CD14-positive monocyte (primary cell): ENCODE measurements around the gene FAM151B. TPM values are rescaled to one million over a fixed set of nuclear protein-coding genes. Genes with fewer than 3 reads are reported as not detected.

Experiments
- DNase-seq, 3 donors: peaks; one replicate each; pipeline ENCODE4 v3.0.0-alpha.2; 2011 to 2022
- H2AFZ ChIP-seq: 2 replicates; pipeline ENCODE4 v1.6.0; 2012; ENCODE audit warnings: mild to moderate bottlenecking, low read depth, low read length, inconsistent platforms; ENCODE audit not compliant: insufficient read depth, poor library complexity, severe bottlenecking
- H3K27ac ChIP-seq, 2 donors: 1 replicate in 1 of 2; 2 replicates in 1 of 2; pipeline ENCODE4 v1.5.1; 2012 to 2013; ENCODE audit warnings: low read length in 2 of 2, control low read depth in 1 of 2, inconsistent platforms in 1 of 2, low read depth in 1 of 2, mild to moderate bottlenecking in 1 of 2
- H3K27me3 ChIP-seq, 2 donors: one replicate each; pipeline versions ENCODE4 v1.6.0 to v1.6.1; 2011 to 2013; ENCODE audit warnings: low read length in 2 of 2; ENCODE audit not compliant: control insufficient read depth in 2 of 2, insufficient read depth in 2 of 2
- H3K36me3 ChIP-seq, 2 donors: replicated peaks in 1 of 2; 1 replicate in 1 of 2; 2 replicates in 1 of 2; pipeline versions ENCODE4 v1.5.1 to v1.6.1; 2012 to 2013; ENCODE audit warnings: low read length in 2 of 2, control low read depth in 1 of 2, inconsistent platforms in 1 of 2, mild to moderate bottlenecking in 1 of 2; ENCODE audit not compliant: insufficient read depth in 2 of 2, control insufficient read depth in 1 of 2
- H3K4me1 ChIP-seq, 2 donors: 1 replicate in 1 of 2; 2 replicates in 1 of 2; pipeline versions ENCODE4 v1.5.1 to v1.6.1; 2012 to 2013; ENCODE audit warnings: low read length in 2 of 2, control low read depth in 1 of 2, inconsistent platforms in 1 of 2, mild to moderate bottlenecking in 1 of 2, moderate library complexity in 1 of 2; ENCODE audit not compliant: insufficient read depth in 2 of 2, control insufficient read depth in 1 of 2
- H3K4me2 ChIP-seq: replicated peaks from 2 replicates; pipeline ENCODE3; 2012; ENCODE audit warnings: low read length, moderate library complexity, mild to moderate bottlenecking; ENCODE audit not compliant: poor library complexity, severe bottlenecking; ENCODE audit errors: extremely low read depth
- H3K4me3 ChIP-seq, 3 experiments: fragments of 200-600 bp in 1 of 3; sonication (generic) in 1 of 3; replicated peaks in 1 of 3; 1 replicate in 2 of 3; 2 replicates in 1 of 3; pipeline ENCODE4 v1.5.1; 2011 to 2013; ENCODE audit warnings: low read length in 3 of 3, mild to moderate bottlenecking in 3 of 3, control low read depth in 2 of 3, low read depth in 2 of 3, inconsistent platforms in 1 of 3, moderate library complexity in 1 of 3
- H3K79me2 ChIP-seq: 2 replicates; pipeline ENCODE4 v1.6.0; 2012; ENCODE audit warnings: mild to moderate bottlenecking, control low read depth, inconsistent platforms, low read length, moderate library complexity; ENCODE audit not compliant: insufficient read depth
- H3K9ac ChIP-seq: 2 replicates; pipeline ENCODE4 v1.6.0; 2017; ENCODE audit warnings: low read length, mild to moderate bottlenecking; ENCODE audit not compliant: insufficient read depth, poor library complexity, severe bottlenecking
- H3K9me3 ChIP-seq, 2 donors: replicated peaks in 1 of 2; 1 replicate in 1 of 2; 2 replicates in 1 of 2; pipeline versions ENCODE4 v1.5.1 to v1.6.1; 2012 to 2013; ENCODE audit warnings: low read length in 2 of 2, control low read depth in 1 of 2; ENCODE audit not compliant: control insufficient read depth in 1 of 2, insufficient read depth in 1 of 2
- H4K20me1 ChIP-seq: 2 replicates; pipeline ENCODE4 v1.6.0; 2012; ENCODE audit warnings: mild to moderate bottlenecking, low read length, control low read depth, moderate library complexity; ENCODE audit not compliant: insufficient read depth
- H3K27ac Mint-ChIP-seq, 7 donors: one replicate each; pipeline ENCODE4 v1.8.0; 2020; ENCODE audit warnings: mild to moderate bottlenecking in 7 of 7, mixed read lengths in 7 of 7, moderate library complexity in 6 of 7, inconsistent platforms in 2 of 7
- H3K27me3 Mint-ChIP-seq, 3 donors: one replicate each; pipeline ENCODE4 v1.8.0; 2021 to 2022; ENCODE audit warnings: low read depth in 3 of 3, mild to moderate bottlenecking in 3 of 3, mixed read lengths in 3 of 3, moderate library complexity in 3 of 3, inconsistent platforms in 1 of 3
- H3K36me3 Mint-ChIP-seq, 2 donors: one replicate each; pipeline ENCODE4 v1.8.0; 2020; ENCODE audit warnings: mixed read lengths in 2 of 2, inconsistent platforms in 1 of 2, mild to moderate bottlenecking in 1 of 2
- H3K4me1 Mint-ChIP-seq: one replicate; pipeline ENCODE4 v1.8.0; 2020; ENCODE audit warnings: mild to moderate bottlenecking, mixed read lengths
- H3K4me3 Mint-ChIP-seq, 2 donors: one replicate each; pipeline ENCODE4 v1.8.0; 2020; ENCODE audit warnings: mild to moderate bottlenecking in 2 of 2, mixed read lengths in 2 of 2, moderate library complexity in 1 of 2
- H3K9me3 Mint-ChIP-seq, 7 donors: one replicate each; pipeline ENCODE4 v1.8.0; 2020 to 2022; ENCODE audit warnings: mixed read lengths in 7 of 7, mild to moderate bottlenecking in 6 of 7, moderate library complexity in 6 of 7, inconsistent platforms in 2 of 7
- CTCF ChIP-seq: fragments of 200-600 bp; IDR thresholded peaks from one replicate; pipeline ENCODE4 v1.8.0; 2022; ENCODE audit warnings: antibody characterized with exemption, mild to moderate bottlenecking
- WGBS: methylation state at CpG from one replicate; pipeline ENCODE4 v1.1.5; 2013; ENCODE audit warnings: missing lambda C conversion rate; ENCODE audit not compliant: insufficient coverage; 5-methylcytosine and 5-hydroxymethylcytosine counted together
- intact Hi-C, 2 donors: fragments of 100-400 bp; cut with micrococcal nuclease; formaldehyde crosslinking; loops; one replicate each; pipeline versions ENCODE4 v1.15.0 to v1.15.1; 2023
- polyA plus RNA-seq, 3 donors: library from polyadenylated mRNA; depleted of rRNA in 1 of 3; unstranded in 2 of 3; stranded (reverse) in 1 of 3; fragments of 300-500 nt in 2 of 3; fragments of >200 nt in 1 of 3; fragmentation: Illumina TruSeq in 2 of 3; gene quantifications; 1 replicate in 2 of 3; 2 replicates in 1 of 3; pipeline ENCODE4 v1.2.3, GENCODE V29; 2012 to 2021

The FAM151B gene
- polyA plus RNA-seq, 3 donors = 3.2 to 10.2 (median 4.5) TPM

- H3K4me3 Mint-ChIP-seq = peak overlapping the region; percentile 97 to 98
- peak overlapping the region in 6 of 7 donors; percentile 49 to 89 (median 84) for H3K27ac Mint-ChIP-seq
- TF ChIP-seq CTCF = no peak
- peak overlapping the region; percentile 90 for H3K4me2 ChIP-seq
- peak overlapping the region; percentile 99 for H2AFZ ChIP-seq
- H4K20me1 ChIP-seq = no peaks in the 10 kb centered on the region
- peaks cover 4 to 13% (median 8%) of the 10 kb centered on the region in 7 donors for H3K9me3 Mint-ChIP-seq
- peaks cover 6 to 23% of the 10 kb centered on the region in 2 donors for H3K36me3 Mint-ChIP-seq
- no peak for DNase-seq
- peaks cover 14 to 28% of the 10 kb centered on the region in 2 donors for H3K4me1 ChIP-seq
- H3K27me3 ChIP-seq = no peaks in the 10 kb centered on the region
- no peaks in the 10 kb centered on the region for H3K27me3 Mint-ChIP-seq
- whole genome bisulfite sequencing = 53% methylated on average over 13 of the region's 18 CpGs
- H3K27ac ChIP-seq = peak overlapping the region; percentile 25 to 87
- peak overlapping the region; percentile 56 to 98 (median 72) for H3K4me3 ChIP-seq
- H3K36me3 ChIP-seq = no peaks in the 10 kb centered on the region
- H3K79me2 ChIP-seq = peaks cover 45% of the 10 kb centered on the region
- H3K9me3 ChIP-seq = peaks cover 1 to 14% of the 10 kb centered on the region in 2 donors
- intact Hi-C loops = loop anchor here in 1 of 2 donors (10.0 kb wide), 2 partner anchors 73 to 187 kb away; no protein-coding TSS in a partner anchor
- peak overlapping the region; percentile 88 for H3K9ac ChIP-seq
- H3K4me1 Mint-ChIP-seq = peaks cover 36% of the 10 kb centered on the region
Observed at GRCh38 chr5:80487444-80487828, 464 bp upstream of the FAM151B start.

GRCh38 chr5:80491296-80491695, 3.4 kb downstream of the FAM151B start:
- Histone ChIP-seq H2AFZ (no peak overlapping the region), H3K27me3 (no peaks in the 10 kb centered on the region), H3K4me3 (no peak overlapping the region), H3K36me3 (peaks cover 5 to 18% of the 10 kb centered on the region in 2 donors), H3K4me1 (peaks cover 14 to 28% of the 10 kb centered on the region in 2 donors), H3K4me2 (no peak overlapping the region), H3K9me3 (no peaks in the 10 kb centered on the region), H3K9ac (no peak overlapping the region), H4K20me1 (no peaks in the 10 kb centered on the region), H3K79me2 (peaks cover 70% of the 10 kb centered on the region), H3K27ac (no peak overlapping the region)
- intact Hi-C loops = no loop called here
- no peak for TF ChIP-seq CTCF
- Mint-ChIP-seq H3K27me3 (peaks cover 0 to 1% (median 0%) of the 10 kb centered on the region in 3 donors), H3K4me3 (no peak overlapping the region), H3K27ac (no peak overlapping the region), H3K36me3 (peaks cover 13 to 29% of the 10 kb centered on the region in 2 donors), H3K4me1 (peaks cover 35% of the 10 kb centered on the region), H3K9me3 (no peaks in the 10 kb centered on the region)
- DNase-seq = no peak
- WGBS = 100% methylated on average over 2 of the region's 3 CpGs
